Panc1 (cell line): ENCODE measurements around the gene SERPINI2.

Experiments used
- CTCF ChIP-seq: fragments of 450-650 bp; IDR thresholded peaks from 2 replicates; pipeline ENCODE4 v1.5.1; 2017; ENCODE audit warnings: mild to moderate bottlenecking
- POLR2AphosphoS5 ChIP-seq: IDR thresholded peaks from 2 replicates; pipeline ENCODE4 v1.6.1; 2012; ENCODE audit warnings: mild to moderate bottlenecking, low read depth, low read length, moderate library complexity
- SIN3A ChIP-seq: IDR thresholded peaks from 2 replicates; pipeline ENCODE4 v1.6.1; 2012; ENCODE audit warnings: low read depth, mild to moderate bottlenecking, low read length, moderate library complexity, borderline replicate concordance; ENCODE audit not compliant: insufficient read depth
- TCF7L2 ChIP-seq: IDR thresholded peaks from 2 replicates; pipeline ENCODE4 v1.6.1; 2011; ENCODE audit warnings: mild to moderate bottlenecking, low read depth, low read length, inconsistent platforms

DNA sequence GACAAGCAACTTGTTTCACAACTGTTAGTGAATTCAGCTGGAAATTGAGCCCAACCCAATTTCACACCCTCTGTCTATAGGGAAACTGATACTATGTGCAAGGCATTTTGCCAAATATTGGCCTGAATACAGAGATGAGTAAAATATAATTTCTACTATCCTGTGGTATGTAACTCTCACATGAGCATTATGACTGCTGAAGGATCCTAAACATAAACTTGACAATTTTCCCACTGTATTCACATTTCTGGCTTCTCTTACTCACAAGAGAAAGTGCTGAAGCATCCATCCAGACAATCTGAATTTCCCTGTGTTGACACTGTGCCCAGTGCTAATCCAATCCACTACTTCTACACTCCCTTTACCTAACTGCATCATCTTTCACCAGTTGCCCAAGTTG is 28.4 kb downstream of the SERPINI2 start:
- TF ChIP-seq CTCF (no peak), POLR2AphosphoS5 (no peak), TCF7L2 (no peak), SIN3A (no peak)
